Lower leg skin (tissue), 3 donors: ENCODE results near the gene PRSS22.

Source experiments
- POLR2A ChIP-seq, 2 donors: fragments of 450-650 bp; IDR thresholded peaks; one replicate each; pipeline ENCODE4 v1.6.1; 2016 to 2017; ENCODE audit warnings: antibody characterized with exemption in 2 of 2, mild to moderate bottlenecking in 1 of 2, moderate library complexity in 1 of 2
- TF ChIP-seq, protein P1 (sequence below), 3 donors: fragments of 450-650 bp; IDR thresholded peaks; one replicate each; pipeline ENCODE4 v1.5.1; 2016; ENCODE audit warnings: antibody characterized with exemption in 3 of 3, mild to moderate bottlenecking in 3 of 3, moderate library complexity in 2 of 3

DNA sequence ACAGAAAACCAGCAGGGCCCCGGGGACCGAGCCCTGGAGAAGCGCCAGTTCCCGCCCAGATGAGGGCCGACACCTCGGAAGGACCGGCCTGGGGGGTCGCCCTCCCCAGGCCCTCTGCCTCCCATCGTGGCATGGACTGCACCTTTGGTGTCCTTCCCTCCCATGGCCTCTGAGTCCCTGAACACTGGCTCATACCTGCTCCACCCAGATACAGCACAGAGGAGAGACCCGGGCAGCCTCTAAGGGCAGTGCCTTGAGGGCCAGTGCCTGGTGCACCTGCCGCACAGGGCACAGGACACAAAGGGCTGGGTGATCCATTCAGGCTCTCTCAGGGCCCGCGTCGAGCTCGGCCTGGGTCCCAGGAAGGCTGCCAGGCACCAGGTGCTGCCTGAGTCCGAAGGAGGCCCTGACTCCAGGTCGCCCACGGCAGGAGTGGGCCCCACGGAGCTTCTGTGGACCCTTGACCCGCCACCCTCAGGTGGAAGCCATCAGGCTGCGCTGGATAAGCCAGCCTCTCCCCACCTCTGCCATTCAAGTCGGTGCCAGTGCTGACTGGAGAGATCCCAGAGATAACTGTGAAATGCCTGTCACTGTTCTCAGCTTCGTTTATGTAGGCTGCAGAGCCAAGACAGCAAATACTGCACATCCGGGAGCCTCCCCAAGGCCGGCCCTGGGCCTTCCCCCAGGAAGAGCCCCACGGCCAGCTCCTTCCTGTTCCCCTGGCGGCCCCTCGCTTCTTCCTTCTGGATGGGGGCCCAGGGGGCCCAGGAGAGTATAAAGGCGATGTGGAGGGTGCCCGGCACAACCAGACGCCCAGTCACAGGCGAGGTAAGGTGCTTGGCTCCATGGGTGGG is 28.2 kb downstream of the PRSS22 start, which contains the start of gene ZG16B:
- TF ChIP-seq, protein P1, sequence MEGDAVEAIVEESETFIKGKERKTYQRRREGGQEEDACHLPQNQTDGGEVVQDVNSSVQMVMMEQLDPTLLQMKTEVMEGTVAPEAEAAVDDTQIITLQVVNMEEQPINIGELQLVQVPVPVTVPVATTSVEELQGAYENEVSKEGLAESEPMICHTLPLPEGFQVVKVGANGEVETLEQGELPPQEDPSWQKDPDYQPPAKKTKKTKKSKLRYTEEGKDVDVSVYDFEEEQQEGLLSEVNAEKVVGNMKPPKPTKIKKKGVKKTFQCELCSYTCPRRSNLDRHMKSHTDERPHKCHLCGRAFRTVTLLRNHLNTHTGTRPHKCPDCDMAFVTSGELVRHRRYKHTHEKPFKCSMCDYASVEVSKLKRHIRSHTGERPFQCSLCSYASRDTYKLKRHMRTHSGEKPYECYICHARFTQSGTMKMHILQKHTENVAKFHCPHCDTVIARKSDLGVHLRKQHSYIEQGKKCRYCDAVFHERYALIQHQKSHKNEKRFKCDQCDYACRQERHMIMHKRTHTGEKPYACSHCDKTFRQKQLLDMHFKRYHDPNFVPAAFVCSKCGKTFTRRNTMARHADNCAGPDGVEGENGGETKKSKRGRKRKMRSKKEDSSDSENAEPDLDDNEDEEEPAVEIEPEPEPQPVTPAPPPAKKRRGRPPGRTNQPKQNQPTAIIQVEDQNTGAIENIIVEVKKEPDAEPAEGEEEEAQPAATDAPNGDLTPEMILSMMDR (IDR thresholded peaks at IDR 0.05), result no peak
- no peak for TF ChIP-seq POLR2A (IDR thresholded peaks at IDR 0.05)
